NK-92 treated with Interleukin-12 subunit alpha and Interleukin-12 subunit beta, amount 100 ng/mL, for 24 hours (cell line): ENCODE measurements around the gene LAMTOR5.

Source experiments
- DNase-seq: peaks from one replicate; lab custom pipeline; 2025; lab: John Stamatoyannopoulos, UW

Gene LAMTOR5

DNA sequence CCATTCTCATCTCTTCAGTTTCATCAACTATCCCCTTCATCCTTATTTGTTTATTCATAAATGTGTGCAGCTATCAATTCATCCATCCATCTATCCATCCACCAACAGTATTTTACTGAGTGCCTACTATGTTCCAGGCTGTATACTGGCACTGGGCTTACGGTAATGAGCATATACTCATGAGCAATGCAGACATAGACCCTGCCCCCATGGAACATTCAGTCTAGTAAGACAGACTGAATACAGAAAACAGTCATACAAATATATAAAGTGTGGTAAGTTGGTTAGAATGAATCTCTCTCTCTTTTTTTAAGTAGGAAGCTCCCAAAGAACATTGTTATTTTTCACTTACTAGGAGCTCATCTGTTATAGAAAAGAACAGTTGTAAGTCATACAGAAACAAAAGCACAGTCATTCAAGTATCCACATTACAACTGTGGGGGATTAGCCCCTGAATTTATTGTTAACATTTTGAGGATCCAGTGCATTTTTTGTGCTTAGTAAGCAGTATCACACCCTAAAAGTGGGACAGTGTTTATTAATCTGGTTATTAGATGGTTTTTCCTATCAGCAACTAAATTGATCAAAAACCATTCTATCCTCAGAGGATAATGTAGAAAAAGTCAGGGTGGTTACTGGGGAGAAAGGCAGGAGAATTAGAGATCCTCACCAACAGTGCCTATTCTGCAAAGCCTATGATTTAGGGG is 20.3 kb downstream of the LAMTOR5 start:
- DNase-seq, result no peak

DNA sequence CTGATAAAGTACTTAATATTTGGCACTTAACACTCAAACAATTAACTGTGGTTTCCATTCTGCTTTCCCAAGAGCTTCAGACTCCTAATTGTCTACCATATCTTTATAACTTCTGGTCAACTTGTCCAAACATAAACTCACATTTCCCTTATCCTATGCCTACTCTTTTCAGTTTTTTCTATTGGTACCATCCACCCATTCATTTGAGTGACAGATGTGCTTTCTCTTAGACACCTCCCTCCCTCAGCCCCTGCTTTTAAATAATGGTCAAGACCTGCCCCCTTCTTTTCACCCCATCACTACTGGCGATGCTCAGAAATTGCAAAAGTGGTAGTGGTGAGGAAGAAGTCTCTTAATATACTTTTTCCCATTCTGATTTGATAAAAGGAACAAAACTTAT is 22.1 kb downstream of the LAMTOR5 start:
- DNase-seq, result no peak

- DNase-seq, result no peak
Observed at GRCh38 chr1:110384581-110385321, 22.7 kb downstream of the LAMTOR5 start.

DNA sequence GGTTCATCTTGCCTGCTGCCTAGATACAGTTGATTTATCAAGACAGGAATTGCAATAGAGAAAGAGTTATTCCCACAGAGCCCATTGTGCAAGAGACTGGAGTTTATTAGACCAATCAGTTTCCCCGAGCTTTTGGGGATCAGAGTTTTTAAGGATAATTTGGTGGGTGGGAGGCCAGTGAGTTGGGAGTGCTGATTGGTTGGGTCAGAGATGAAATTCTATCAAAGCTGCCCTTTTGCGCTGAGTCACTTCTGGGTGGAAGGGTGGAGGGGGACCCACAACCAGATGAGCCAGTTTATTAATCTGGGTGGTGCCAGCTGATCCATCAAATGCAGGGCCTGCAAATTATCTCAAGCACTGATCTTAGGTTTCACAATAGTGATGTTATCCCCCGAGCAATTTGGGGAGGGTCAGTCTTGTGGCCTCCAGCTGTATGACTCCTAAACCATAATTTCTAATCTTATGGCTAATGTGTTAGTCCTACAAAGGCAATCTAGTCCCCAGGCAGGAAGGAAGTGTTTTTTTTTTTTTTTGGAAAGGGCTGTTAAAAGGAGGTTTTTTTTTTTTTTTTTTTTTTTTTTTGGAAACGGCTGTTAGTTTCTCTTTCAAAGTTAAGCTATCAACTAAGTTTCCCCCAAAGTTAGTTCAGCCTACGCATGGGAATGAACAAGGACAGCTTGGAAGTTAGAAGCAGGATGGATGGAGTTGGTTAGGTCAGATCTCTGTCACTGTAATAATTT is 24.1 kb downstream of the LAMTOR5 start:
- no peak for DNase-seq

DNA sequence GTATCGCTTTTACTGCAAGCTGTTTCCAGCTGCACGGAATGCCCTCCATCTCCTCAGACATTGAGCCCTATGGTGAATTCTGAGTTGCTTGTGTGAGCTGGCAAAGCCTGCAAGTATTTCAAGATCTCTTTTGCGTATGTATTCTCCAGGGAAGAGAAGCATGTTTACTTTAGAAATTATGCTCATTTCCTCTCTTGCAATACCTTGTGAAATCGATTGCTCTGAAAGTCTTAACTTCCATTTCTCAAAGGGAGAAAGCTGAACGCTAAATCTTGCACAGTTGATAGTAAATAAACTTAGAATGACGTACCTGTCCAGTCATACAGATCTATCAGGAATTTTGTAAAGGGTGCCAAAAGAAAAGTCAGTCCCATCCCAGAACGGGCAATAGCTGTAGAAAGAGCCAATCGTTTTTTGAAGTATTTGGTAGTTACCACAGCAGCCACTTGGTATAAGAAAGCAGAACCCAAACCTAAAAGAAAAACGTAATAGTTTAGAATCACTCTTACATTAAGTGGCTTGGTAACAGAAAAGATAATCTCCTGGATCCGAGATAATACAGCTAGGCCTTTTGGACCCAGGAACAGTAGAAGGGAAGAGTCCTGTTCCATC is 26.7 kb downstream of the LAMTOR5 start:
- DNase-seq, result no peak

DNA sequence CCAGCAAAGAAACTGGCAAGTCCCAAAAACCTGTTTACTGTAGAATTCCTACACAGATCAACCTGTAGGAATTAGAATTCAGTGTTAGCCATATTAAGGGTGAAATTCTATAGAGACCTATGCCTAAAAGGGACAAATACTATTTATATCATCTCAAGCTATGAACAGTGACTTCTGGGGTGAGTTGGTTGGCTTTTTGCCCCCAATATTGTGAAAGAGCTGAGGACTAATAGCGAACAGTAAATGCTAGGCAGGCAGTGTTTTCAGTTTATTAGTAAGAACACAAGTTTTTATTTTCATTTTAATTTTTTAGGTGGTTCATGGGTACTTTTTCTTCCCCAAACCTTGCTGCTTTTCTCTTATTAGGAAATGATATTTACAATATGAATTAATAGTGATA is 32.0 kb downstream of the LAMTOR5 start:
- no peak for DNase-seq

GRCh38 chr1:110370827-110371226 is 36.7 kb downstream of the LAMTOR5 start:
- DNase-seq, result no peak

DNA sequence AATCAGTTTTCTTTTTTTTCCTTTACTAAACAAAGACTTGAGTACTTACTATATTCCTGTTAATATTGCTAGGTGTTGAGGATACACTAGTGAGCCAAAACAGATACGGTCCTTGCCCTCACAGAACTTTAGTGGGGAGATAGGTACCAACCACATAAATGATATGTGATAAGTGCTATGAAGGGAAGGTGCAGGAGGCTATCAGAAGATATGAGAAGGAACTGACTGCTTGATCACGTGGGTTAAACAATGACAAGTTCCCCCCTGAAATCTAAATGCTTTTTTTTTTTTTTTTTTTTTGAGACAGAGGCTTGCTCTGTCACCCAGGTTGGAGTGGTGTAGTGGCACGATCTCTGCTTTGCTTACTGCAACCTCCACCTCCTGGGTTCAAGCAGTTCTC is 43.3 kb downstream of the LAMTOR5 start:
- DNase-seq, result no peak

- DNase-seq, result no peak
Observed at GRCh38 chr1:110361856-110362255, 45.6 kb downstream of the LAMTOR5 start.

- DNase-seq, result no peak
Observed at GRCh38 chr1:110360431-110360830, 47.1 kb downstream of the LAMTOR5 start.

DNA sequence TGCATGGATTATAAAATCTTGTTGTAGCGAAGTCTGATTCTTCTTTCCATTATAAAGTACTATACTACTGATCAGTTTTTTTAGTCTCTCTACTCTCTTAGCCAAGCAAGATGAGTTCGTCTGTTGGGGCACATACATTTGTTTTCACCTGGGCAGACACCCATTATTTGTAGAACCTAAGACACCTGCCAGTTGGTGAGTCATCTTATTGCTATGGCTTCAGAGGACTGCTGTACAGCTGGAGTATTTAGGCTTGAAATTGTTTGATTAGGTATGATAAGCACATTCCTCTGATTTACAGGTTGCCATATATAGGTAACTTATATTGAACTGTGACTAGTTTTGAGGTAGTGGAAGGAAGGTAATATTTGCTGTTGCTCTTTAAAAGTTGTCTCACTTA is 51.1 kb downstream of the LAMTOR5 start:
- no peak for DNase-seq

- no peak for DNase-seq
Observed at GRCh38 chr1:110355321-110355720, 52.2 kb downstream of the LAMTOR5 start.
